Fibroblast of lung (primary cell): ENCODE data around the gene NSMF. TPM values are rescaled to one million over a fixed set of nuclear protein-coding genes. Genes with fewer than 3 reads are reported as not detected.

Experiments
- DNase-seq, 2 donors: peaks; one replicate each; pipeline versions ENCODE4 v3.0.0 to v3.0.0-alpha.2; 2010; ENCODE audit warnings: low read depth in 2 of 2
- H2AFZ ChIP-seq: 2 replicates; pipeline ENCODE4 v1.5.1; 2012; ENCODE audit warnings: low read length, control low read depth, inconsistent platforms
- H3K27ac ChIP-seq: 2 replicates; pipeline ENCODE4 v1.5.1; 2011; ENCODE audit warnings: low read length, control low read depth; ENCODE audit not compliant: insufficient read depth
- H3K27me3 ChIP-seq: 2 replicates; pipeline ENCODE4 v1.5.1; 2011; ENCODE audit warnings: mild to moderate bottlenecking, low read length; ENCODE audit not compliant: control insufficient read depth, insufficient read depth
- H3K36me3 ChIP-seq: 2 replicates; pipeline ENCODE4 v1.5.1; 2011; ENCODE audit warnings: low read length; ENCODE audit not compliant: control insufficient read depth, insufficient read depth
- H3K4me1 ChIP-seq: 2 replicates; pipeline ENCODE4 v1.5.1; 2011; ENCODE audit warnings: low read length; ENCODE audit not compliant: control insufficient read depth, insufficient read depth; ENCODE audit errors: extremely low read depth
- H3K4me2 ChIP-seq: 2 replicates; pipeline ENCODE4 v1.5.1; 2011; ENCODE audit warnings: low read length, control low read depth; ENCODE audit not compliant: insufficient read depth; ENCODE audit errors: extremely low read depth
- H3K4me3 ChIP-seq, 4 experiments: fragments of 200-600 bp in 1 of 4; sonication (generic) in 1 of 4; replicated peaks in 1 of 4; 2 replicates each; pipeline ENCODE4 v1.5.1; 2011 to 2016; ENCODE audit warnings: low read length in 4 of 4, low read depth in 3 of 4, mild to moderate bottlenecking in 3 of 4, control low read depth in 2 of 4, inconsistent platforms in 1 of 4, mixed read lengths in 1 of 4; ENCODE audit not compliant: insufficient read depth in 1 of 4; ENCODE audit errors: control extremely low read depth in 1 of 4
- H3K79me2 ChIP-seq: 2 replicates; pipeline ENCODE4 v1.5.1; 2012; ENCODE audit warnings: mild to moderate bottlenecking, low read length, inconsistent platforms; ENCODE audit not compliant: control insufficient read depth, insufficient read depth
- H3K9ac ChIP-seq: 2 replicates; pipeline ENCODE4 v1.5.1; 2011; ENCODE audit warnings: mild to moderate bottlenecking, low read length, control low read depth; ENCODE audit not compliant: insufficient read depth
- H3K9me3 ChIP-seq: 2 replicates; pipeline ENCODE4 v1.5.1; 2012; ENCODE audit warnings: low read depth, low read length; ENCODE audit not compliant: control insufficient read depth, insufficient read depth
- H4K20me1 ChIP-seq: 2 replicates; pipeline ENCODE4 v1.5.1; 2011; ENCODE audit warnings: low read length; ENCODE audit not compliant: control insufficient read depth, insufficient read depth; ENCODE audit errors: extremely low read depth
- EZH2 ChIP-seq: IDR thresholded peaks from 2 replicates; pipeline ENCODE4 v1.5.1; 2012; ENCODE audit warnings: low read length, control low read depth, mild to moderate bottlenecking; ENCODE audit errors: missing control alignments
- polyA plus RNA-seq, 2 donors: library from polyadenylated mRNA; depleted of rRNA in 1 of 2; stranded (reverse) in 1 of 2; unstranded in 1 of 2; fragments of >200 nt; gene quantifications; 2 replicates each; pipeline ENCODE4 v1.2.1, GENCODE V29; 2011 to 2012; ENCODE audit warnings: missing spikeins in 1 of 2
- total RNA-seq: library from RNA; depleted of rRNA; stranded (reverse); fragments of >200 nt; gene quantifications from 2 replicates; pipeline ENCODE4 v1.2.1, GENCODE V29; 2014
- TF ChIP-seq, protein P1 (sequence below), 2 donors: IDR thresholded peaks in 1 of 2; conservative IDR thresholded peaks in 1 of 2; 1 replicate in 1 of 2; 2 replicates in 1 of 2; pipeline ENCODE4 v1.5.1; 2011 to 2012; ENCODE audit warnings: low read length in 2 of 2, control low read depth in 1 of 2, inconsistent platforms in 1 of 2, low read depth in 1 of 2, mild to moderate bottlenecking in 1 of 2

Gene NSMF
- total and polyA plus RNA-seq, 2 donors (not counting 1 experiment from before 2014, with no cell fraction given): 13.4 to 15.0 TPM

DNA sequence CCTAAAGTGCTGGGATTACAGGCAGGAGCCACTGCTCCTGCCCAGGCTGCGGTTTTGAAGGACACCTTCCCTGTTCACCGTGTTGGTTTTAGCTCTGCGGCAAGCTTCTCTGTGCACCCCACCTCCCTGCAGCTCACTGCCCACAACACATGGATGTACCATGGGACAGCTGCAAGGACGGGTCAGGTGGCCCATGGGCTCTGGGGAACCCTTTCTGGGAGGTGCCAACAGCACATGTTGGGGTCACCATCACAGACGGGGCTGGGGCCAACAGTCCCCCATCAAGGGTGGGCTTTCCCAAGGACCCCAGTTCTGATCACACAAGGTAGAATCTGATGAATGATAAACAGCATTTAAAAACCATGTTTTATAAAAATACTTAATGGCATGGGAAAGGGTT lies 43.7 kb downstream of the NSMF start:
- Histone ChIP-seq H3K4me1 (peaks cover 17% of the 10 kb centered on the region), H4K20me1 (no peaks in the 10 kb centered on the region), H3K9me3 (no peaks in the 10 kb centered on the region), H3K36me3 (no peaks in the 10 kb centered on the region), H3K27ac (no peak overlapping the region), H3K9ac (no peak overlapping the region), H2AFZ (no peak overlapping the region), H3K79me2 (no peaks in the 10 kb centered on the region), H3K4me3 (no peak overlapping the region), H3K27me3 (no peaks in the 10 kb centered on the region), H3K4me2 (no peak overlapping the region)
- no peak for TF ChIP-seq EZH2
- TF ChIP-seq, protein P1, sequence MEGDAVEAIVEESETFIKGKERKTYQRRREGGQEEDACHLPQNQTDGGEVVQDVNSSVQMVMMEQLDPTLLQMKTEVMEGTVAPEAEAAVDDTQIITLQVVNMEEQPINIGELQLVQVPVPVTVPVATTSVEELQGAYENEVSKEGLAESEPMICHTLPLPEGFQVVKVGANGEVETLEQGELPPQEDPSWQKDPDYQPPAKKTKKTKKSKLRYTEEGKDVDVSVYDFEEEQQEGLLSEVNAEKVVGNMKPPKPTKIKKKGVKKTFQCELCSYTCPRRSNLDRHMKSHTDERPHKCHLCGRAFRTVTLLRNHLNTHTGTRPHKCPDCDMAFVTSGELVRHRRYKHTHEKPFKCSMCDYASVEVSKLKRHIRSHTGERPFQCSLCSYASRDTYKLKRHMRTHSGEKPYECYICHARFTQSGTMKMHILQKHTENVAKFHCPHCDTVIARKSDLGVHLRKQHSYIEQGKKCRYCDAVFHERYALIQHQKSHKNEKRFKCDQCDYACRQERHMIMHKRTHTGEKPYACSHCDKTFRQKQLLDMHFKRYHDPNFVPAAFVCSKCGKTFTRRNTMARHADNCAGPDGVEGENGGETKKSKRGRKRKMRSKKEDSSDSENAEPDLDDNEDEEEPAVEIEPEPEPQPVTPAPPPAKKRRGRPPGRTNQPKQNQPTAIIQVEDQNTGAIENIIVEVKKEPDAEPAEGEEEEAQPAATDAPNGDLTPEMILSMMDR (conservative IDR thresholded peaks at IDR 0.05 in 1 of 2, IDR thresholded peaks at IDR 0.05 in 1 of 2; ENCODE audit: low read depth in 1 of 2, low read length in 2 of 2): no peak
- DNase-seq: no peak

DNA sequence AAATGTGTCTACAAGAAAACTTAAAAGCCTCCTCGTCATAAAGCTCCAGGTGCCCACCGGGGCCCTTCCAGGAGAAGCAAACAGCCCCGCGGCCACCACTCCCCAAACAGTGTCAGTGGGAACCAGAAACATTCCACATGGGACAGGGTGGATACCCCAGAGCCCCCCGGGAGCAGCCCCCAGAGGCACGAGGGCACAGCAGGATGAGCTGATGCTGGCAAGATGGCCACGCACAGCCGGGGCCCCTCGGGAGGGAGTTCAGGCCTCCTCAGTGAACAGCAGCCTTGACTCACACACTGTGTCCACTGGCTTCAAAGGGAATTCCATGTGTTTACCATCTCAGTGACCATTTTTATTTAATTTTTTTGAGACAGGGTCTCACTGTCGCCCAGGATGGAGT lies 46.7 kb downstream of the NSMF start:
- H2AFZ ChIP-seq: no peak overlapping the region
- H4K20me1 ChIP-seq: no peaks in the 10 kb centered on the region
- H3K9ac ChIP-seq: no peak overlapping the region
- no peak overlapping the region for H3K4me2 ChIP-seq
- peaks cover 19% of the 10 kb centered on the region for H3K4me1 ChIP-seq
- H3K27me3 ChIP-seq: no peaks in the 10 kb centered on the region
- H3K4me3 ChIP-seq: no peak overlapping the region
- H3K36me3 ChIP-seq: no peaks in the 10 kb centered on the region
- H3K27ac ChIP-seq: peak overlapping the region; percentile 23
- peak in 1 of 2 donors; percentile 29 for DNase-seq
- H3K79me2 ChIP-seq: no peaks in the 10 kb centered on the region
- no peaks in the 10 kb centered on the region for H3K9me3 ChIP-seq
- TF ChIP-seq, protein P1 (conservative IDR thresholded peaks at IDR 0.05 in 1 of 2, IDR thresholded peaks at IDR 0.05 in 1 of 2; ENCODE audit: low read depth in 1 of 2, low read length in 2 of 2): no peak
- no peak for TF ChIP-seq EZH2

DNA sequence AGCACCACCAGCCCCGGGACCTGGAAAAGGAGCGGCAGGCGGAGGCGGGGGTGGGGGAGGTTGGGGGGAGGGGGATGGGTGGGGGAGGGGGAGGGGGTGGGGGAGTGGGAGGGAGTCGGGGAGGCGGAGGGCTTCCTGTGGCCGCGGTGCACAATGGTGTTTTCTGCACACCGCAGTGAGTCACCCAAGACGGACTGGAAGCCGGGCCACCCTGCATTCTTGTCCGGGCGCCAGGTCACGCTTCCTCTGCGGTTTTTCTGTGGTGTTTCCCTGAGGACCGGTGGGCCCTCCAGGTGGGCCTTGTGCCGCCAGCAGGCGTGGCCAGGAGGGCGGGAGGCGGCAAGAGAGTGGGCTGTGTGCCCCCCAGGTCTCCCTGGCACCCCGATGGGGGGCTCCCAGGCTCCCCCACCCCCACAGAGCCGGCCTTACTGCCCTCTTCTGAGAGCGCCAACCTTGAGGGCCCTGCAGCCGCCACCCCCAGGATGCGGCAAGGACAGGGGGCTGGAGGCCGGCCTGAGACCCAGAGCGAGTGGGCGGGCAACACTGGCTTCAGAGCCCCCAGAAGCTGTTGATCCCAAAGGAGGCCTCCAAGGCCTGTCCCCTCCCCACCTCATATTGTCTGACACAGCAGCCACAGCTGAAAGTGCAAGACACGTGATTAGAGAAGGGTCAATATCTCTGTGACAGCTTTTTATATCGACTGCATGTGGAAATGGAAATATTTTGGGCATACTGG lies 47.3 kb downstream of the NSMF start:
- H3K27me3 ChIP-seq: no peaks in the 10 kb centered on the region
- H3K4me1 ChIP-seq: peaks cover 19% of the 10 kb centered on the region
- DNase-seq: peak; percentile 85 to 94
- H3K27ac ChIP-seq: peak overlapping the region; percentile 54
- H3K4me3 ChIP-seq: no peak overlapping the region
- H3K79me2 ChIP-seq: no peaks in the 10 kb centered on the region
- no peak overlapping the region for H3K4me2 ChIP-seq
- TF ChIP-seq, protein P1 (conservative IDR thresholded peaks at IDR 0.05 in 1 of 2, IDR thresholded peaks at IDR 0.05 in 1 of 2; ENCODE audit: low read depth in 1 of 2, low read length in 2 of 2): no peak
- no peak for TF ChIP-seq EZH2
- no peak overlapping the region for H3K9ac ChIP-seq
- H3K9me3 ChIP-seq: no peaks in the 10 kb centered on the region
- H3K36me3 ChIP-seq: no peaks in the 10 kb centered on the region
- no peak overlapping the region for H2AFZ ChIP-seq
- no peaks in the 10 kb centered on the region for H4K20me1 ChIP-seq
